K562 (cell line): ENCODE results near the gene SIX3. TPM values are rescaled to one million over a fixed set of nuclear protein-coding genes. Genes with fewer than 3 reads are reported as not detected.

Source experiments
- BHLHE40 ChIP-seq: IDR thresholded peaks from 2 replicates; pipeline ENCODE4 v1.6.1; 2011; ENCODE audit warnings: low read length, improper control_type of control experiment
- ELF4 ChIP-seq: fragments of 450-650 bp; formaldehyde crosslinking; IDR thresholded peaks from 2 replicates; pipeline ENCODE4 v1.4.0; 2022; ENCODE audit warnings: missing genetic modification characterization
- HDAC2 ChIP-seq: fragments of 450-650 bp; IDR thresholded peaks from 2 replicates; pipeline ENCODE4 v1.6.1; 2016; ENCODE audit warnings: mild to moderate bottlenecking
- NR3C1 ChIP-seq: sonication (generic); formaldehyde crosslinking; IDR thresholded peaks from 2 replicates; pipeline ENCODE4 v1.8.1; 2022; ENCODE audit warnings: missing genetic modification reagents
- SETDB1 ChIP-seq: IDR thresholded peaks from one replicate; pipeline ENCODE4 v1.6.1; 2012; ENCODE audit warnings: low read length, control low read depth, inconsistent platforms
- TAF7 ChIP-seq: fragments of 450-650 bp; IDR thresholded peaks from 2 replicates; pipeline ENCODE4 v1.6.1; 2016; ENCODE audit warnings: missing genetic modification characterization, missing compliant biosample characterization
- U2AF1 ChIP-seq: fragments of 200-400 bp; formaldehyde crosslinking; optimal IDR thresholded peaks from 2 replicates; pipeline ENCODE3; 2017; ENCODE audit warnings: mild to moderate bottlenecking, low read depth, low read length, moderate library complexity
- polyA plus RNA-seq, 8 experiments: library from polyadenylated mRNA; depleted of rRNA in 4 of 8; stranded (reverse) in 5 of 8; unstranded in 3 of 8; fragments of >200 nt; fragmentation: Nextera tagmentation in 2 of 8; fragmentation: Illumina TruSeq in 1 of 8; extraction: Ambion mirVana in 2 of 8; extraction: Trizol in 1 of 8; gene quantifications; 2 replicates each; pipeline versions ENCODE4 v1.2.1 to v1.2.3, GENCODE V29; 2011 to 2014; ENCODE audit warnings: inconsistent platforms in 1 of 8, missing spikeins in 1 of 8
- total RNA-seq, 7 experiments: library from RNA; depleted of rRNA in 6 of 7; stranded (reverse); fragments of >200 nt in 6 of 7; fragmentation: Illumina TruSeq in 2 of 7; extraction: Trizol in 2 of 7; gene quantifications; 2 replicates each; pipeline versions ENCODE4 v1.2.1 to v1.2.3, GENCODE V29; 2011 to 2021; ENCODE audit warnings: low replicate concordance in 1 of 7
- TF ChIP-seq, protein P1 (sequence below): fragments of 450-650 bp; IDR thresholded peaks from one replicate; pipeline ENCODE4 v1.6.1; 2018; ENCODE audit warnings: mild to moderate bottlenecking, moderate library complexity; ENCODE audit not compliant: partially characterized antibody
- TF ChIP-seq, protein P2 (sequence below): fragments of 450-650 bp; IDR thresholded peaks from 2 replicates; pipeline ENCODE4 v1.6.1; 2017; ENCODE audit warnings: antibody characterized with exemption

SIX3 gene
- total and polyA plus RNA-seq, 9 of the 15 experiments (the other 6 are each of a cell fraction or from before 2014, with no cell fraction given), result not detected

DNA sequence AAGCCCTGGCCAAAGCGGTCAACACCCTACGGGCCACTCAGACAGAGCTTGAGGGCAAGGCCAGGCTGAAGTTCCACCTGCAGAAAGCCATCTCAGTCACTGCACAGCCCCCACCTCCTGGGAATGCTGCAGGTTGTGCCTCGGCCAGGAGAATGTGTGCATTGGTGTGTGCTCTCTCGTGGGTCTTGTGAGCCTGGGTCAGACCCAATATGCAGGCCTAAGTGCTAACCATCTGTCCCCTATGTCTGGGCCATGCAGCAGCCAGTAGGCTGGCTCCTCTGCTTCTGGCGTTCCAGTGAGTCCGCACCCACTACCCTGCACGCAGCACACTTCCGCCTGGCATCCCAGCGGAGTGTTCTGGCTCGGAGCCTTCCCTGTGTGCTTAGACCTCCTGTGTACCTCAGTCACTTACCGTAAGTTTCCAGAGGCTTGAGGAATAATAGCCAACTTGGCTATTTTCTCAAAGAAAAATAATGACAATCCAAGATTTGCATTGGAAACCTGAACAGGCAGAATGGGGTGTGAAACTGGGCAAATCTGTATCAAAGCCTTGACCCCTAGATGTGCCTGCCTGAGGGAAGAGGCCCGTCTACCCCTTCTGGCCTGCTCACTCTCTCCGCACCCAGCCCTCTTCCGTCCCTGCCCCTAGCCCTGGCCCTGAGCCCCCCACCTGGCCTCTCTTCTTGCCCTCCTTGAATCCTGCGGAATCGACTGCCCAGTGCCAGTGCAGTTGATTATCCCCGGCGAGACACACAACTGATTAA is 7.2 kb downstream of the SIX3 start (continued):
- TF ChIP-seq, protein P1, sequence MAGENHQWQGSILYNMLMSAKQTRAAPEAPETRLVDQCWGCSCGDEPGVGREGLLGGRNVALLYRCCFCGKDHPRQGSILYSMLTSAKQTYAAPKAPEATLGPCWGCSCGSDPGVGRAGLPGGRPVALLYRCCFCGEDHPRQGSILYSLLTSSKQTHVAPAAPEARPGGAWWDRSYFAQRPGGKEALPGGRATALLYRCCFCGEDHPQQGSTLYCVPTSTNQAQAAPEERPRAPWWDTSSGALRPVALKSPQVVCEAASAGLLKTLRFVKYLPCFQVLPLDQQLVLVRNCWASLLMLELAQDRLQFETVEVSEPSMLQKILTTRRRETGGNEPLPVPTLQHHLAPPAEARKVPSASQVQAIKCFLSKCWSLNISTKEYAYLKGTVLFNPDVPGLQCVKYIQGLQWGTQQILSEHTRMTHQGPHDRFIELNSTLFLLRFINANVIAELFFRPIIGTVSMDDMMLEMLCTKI, result no peak
- TF ChIP-seq TAF7 (tag), result no peak
- TF ChIP-seq BHLHE40, result no peak
- no peak for TF ChIP-seq SETDB1
- TF ChIP-seq, protein P2, sequence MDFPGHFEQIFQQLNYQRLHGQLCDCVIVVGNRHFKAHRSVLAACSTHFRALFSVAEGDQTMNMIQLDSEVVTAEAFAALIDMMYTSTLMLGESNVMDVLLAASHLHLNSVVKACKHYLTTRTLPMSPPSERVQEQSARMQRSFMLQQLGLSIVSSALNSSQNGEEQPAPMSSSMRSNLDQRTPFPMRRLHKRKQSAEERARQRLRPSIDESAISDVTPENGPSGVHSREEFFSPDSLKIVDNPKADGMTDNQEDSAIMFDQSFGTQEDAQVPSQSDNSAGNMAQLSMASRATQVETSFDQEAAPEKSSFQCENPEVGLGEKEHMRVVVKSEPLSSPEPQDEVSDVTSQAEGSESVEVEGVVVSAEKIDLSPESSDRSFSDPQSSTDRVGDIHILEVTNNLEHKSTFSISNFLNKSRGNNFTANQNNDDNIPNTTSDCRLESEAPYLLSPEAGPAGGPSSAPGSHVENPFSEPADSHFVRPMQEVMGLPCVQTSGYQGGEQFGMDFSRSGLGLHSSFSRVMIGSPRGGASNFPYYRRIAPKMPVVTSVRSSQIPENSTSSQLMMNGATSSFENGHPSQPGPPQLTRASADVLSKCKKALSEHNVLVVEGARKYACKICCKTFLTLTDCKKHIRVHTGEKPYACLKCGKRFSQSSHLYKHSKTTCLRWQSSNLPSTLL, result no peak
- TF ChIP-seq U2AF1, result no peak
- TF ChIP-seq ELF4 (CRISPR knock-in tag), result no peak
- TF ChIP-seq NR3C1 (CRISPR knock-in tag), result no peak
- TF ChIP-seq HDAC2, result no peak
